Measurements from ENCODE around the gene TTC7B.

Gene TTC7B

GRCh38 chr14:90715993-90716392, 100.2 kb downstream of the TTC7B start:
- no peak for TF ChIP-seq CTCF (conservative IDR thresholded peaks at IDR 0.05)
- peak overlapping the region; percentile 99 for H3K27ac ChIP-seq

GRCh38 chr14:90715495-90715894, 100.7 kb downstream of the TTC7B start:
- H3K27ac ChIP-seq = peak overlapping the region; percentile 99
- TF ChIP-seq CTCF (conservative IDR thresholded peaks at IDR 0.05) = no peak

- peak overlapping the region; percentile 99 for H3K27ac ChIP-seq
- no peak for TF ChIP-seq CTCF (conservative IDR thresholded peaks at IDR 0.05)
Measured at GRCh38 chr14:90714811-90715210, 101.4 kb downstream of the TTC7B start.

GRCh38 chr14:90704738-90705392, 111.4 kb downstream of the TTC7B start:
- TF ChIP-seq CTCF (conservative IDR thresholded peaks at IDR 0.05) = no peak

GRCh38 chr14:90703841-90704737, 112.1 kb downstream of the TTC7B start:
- H3K27ac ChIP-seq = no peak overlapping the region
- TF ChIP-seq CTCF (conservative IDR thresholded peaks at IDR 0.05) = no peak

More at GRCh38 chr14:90704738-90705392, 111.4 kb downstream of the TTC7B start:
- H3K27ac ChIP-seq = no peak overlapping the region

- no peak for TF ChIP-seq CTCF (conservative IDR thresholded peaks at IDR 0.05)
- H3K27ac ChIP-seq = peak overlapping the region; percentile 42
Measured at GRCh38 chr14:90700933-90701776, 115.1 kb downstream of the TTC7B start.

- TF ChIP-seq CTCF (conservative IDR thresholded peaks at IDR 0.05) = no peak
- peak overlapping the region; percentile 78; the same call in 1 of the 2 replicates for H3K27ac ChIP-seq
Measured at GRCh38 chr14:90699016-90699415, 117.2 kb downstream of the TTC7B start.
